ENCODE measurements around the gene SELENBP1. TPM values are rescaled to one million over a fixed set of nuclear protein-coding genes. Genes with fewer than 3 reads are reported as not detected.

The SELENBP1 gene
- total RNA-seq, 1 donor from 2014 or later = 8.9 TPM

- Mint-ChIP-seq H3K9me3 (ENCODE audit: low read depth) (no peaks in the 10 kb centered on the region), H3K4me1 (ENCODE audit: low read depth) (peaks cover 20% of the 10 kb centered on the region), H3K27ac (ENCODE audit: unreplicated experiment) (peak overlapping the region; percentile 49), H3K36me3 (ENCODE audit: low read depth) (peaks cover 14% of the 10 kb centered on the region), H3K4me3 (ENCODE audit: unreplicated experiment) (no peak overlapping the region), H3K27me3 (ENCODE audit: low read depth) (no peaks in the 10 kb centered on the region)
- TF ChIP-seq CTCF (IDR thresholded peaks at IDR 0.05) = no peak
- DNase-seq (ENCODE audit: low spot score) = no peak
Measured at GRCh38 chr1:151342021-151342420, 30.5 kb downstream of the SELENBP1 start.

DNA sequence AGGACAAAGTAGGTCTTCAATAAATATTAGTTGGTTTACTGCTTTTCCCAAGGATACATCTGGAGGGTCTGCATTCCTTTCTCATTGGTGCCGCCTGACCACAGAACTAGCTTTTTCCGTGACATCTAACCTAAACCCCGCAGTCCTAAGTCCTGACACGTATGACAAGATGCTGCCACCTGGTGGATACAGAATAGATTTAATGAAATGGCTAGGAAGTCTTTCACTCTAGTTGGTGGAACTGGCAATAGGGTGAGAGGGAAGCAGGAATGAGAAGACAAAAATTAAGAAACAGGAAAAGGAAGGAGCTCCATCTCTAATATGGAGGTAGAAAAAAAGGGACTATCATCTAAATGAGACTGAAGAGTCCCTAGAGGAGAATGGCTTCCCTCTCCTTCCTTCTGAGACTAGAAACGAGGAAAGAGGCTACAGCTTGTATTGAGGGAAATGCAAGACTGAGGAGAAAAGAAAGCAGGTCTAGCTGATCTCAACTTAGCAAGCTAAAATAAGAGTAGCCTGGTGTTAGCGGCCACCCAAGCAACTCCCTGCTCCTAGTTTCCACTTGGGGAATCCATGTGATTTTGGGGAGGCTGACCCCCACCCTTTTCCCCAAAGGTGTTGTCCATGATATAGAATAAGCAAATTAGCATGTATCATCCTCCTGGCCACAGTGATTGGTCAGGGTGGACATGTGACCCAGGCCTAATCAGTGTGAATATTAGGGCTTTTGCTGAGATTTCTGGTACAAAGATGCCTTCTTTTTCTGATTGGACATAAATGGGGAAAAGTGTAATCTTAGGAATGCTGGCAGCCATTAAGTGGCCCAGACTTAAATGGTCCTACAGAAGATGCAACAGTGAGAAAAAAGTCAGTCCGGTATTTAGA lies 31.4 kb downstream of the SELENBP1 start:
- peak overlapping the region; percentile 9 for H3K27ac Mint-ChIP-seq (ENCODE audit: unreplicated experiment)
- no peak for DNase-seq (ENCODE audit: low spot score)
- H3K4me1 Mint-ChIP-seq (ENCODE audit: low read depth) = peaks cover 11% of the 10 kb centered on the region
- H3K27me3 Mint-ChIP-seq (ENCODE audit: low read depth) = no peaks in the 10 kb centered on the region
- no peak overlapping the region for H3K4me3 Mint-ChIP-seq (ENCODE audit: unreplicated experiment)
- TF ChIP-seq CTCF (IDR thresholded peaks at IDR 0.05) = peak; percentile 96
- peaks cover 14% of the 10 kb centered on the region for H3K36me3 Mint-ChIP-seq (ENCODE audit: low read depth)
- no peaks in the 10 kb centered on the region for H3K9me3 Mint-ChIP-seq (ENCODE audit: low read depth)

DNA sequence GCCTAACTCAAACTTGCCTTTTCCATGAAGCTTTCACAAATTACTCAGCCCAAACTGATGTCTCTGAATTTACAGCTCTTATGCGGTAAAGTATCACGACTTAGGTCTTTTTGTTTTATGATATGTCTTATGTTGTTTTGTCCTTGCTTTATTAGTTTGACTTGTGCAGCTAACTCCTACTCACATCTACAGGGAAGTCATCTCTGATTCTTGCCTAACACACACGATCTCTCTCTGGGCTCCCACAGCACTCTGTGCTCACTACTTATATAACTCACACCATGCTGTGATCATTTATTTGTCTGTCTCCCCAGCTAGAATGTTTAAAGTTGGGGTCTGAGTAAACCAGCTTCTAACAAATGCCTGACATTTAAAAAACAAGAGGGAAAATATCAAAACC lies 35.9 kb downstream of the SELENBP1 start:
- Mint-ChIP-seq H3K9me3 (ENCODE audit: low read depth) (no peaks in the 10 kb centered on the region), H3K36me3 (ENCODE audit: low read depth) (no peaks in the 10 kb centered on the region), H3K27ac (ENCODE audit: unreplicated experiment) (no peak overlapping the region), H3K27me3 (ENCODE audit: low read depth) (no peaks in the 10 kb centered on the region), H3K4me3 (ENCODE audit: unreplicated experiment) (no peak overlapping the region), H3K4me1 (ENCODE audit: low read depth) (peaks cover 5% of the 10 kb centered on the region)
- no peak for TF ChIP-seq CTCF (IDR thresholded peaks at IDR 0.05)
- no peak for DNase-seq (ENCODE audit: low spot score)

DNA sequence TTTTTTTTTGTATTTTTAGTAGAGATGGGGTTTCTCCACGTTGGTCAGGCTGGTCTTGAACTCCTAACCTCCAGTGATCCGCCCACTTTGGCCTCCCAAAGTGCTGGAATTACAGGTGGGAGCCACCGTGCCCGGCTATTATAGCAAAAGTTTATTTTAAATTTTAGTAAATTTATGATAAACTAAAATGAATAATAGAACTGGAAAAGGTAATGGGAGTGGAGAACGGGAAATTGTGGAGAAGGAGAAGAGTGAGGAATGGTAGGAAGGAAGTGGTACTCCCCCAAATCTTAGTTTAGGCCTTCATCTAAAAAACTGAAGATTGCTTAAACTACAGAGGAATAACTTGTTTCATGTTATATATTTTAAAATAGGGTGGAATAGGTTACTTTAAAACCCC lies 37.7 kb downstream of the SELENBP1 start:
- DNase-seq (ENCODE audit: low spot score) = no peak
- Mint-ChIP-seq H3K27me3 (ENCODE audit: low read depth) (no peaks in the 10 kb centered on the region), H3K4me3 (ENCODE audit: unreplicated experiment) (no peak overlapping the region), H3K4me1 (ENCODE audit: low read depth) (no peaks in the 10 kb centered on the region), H3K27ac (ENCODE audit: unreplicated experiment) (no peak overlapping the region), H3K36me3 (ENCODE audit: low read depth) (no peaks in the 10 kb centered on the region), H3K9me3 (ENCODE audit: low read depth) (no peaks in the 10 kb centered on the region)
- no peak for TF ChIP-seq CTCF (IDR thresholded peaks at IDR 0.05)

- H3K27me3 Mint-ChIP-seq (ENCODE audit: low read depth) = no peaks in the 10 kb centered on the region
- DNase-seq (ENCODE audit: low spot score) = no peak
- H3K9me3 Mint-ChIP-seq (ENCODE audit: low read depth) = no peaks in the 10 kb centered on the region
- H3K36me3 Mint-ChIP-seq (ENCODE audit: low read depth) = no peaks in the 10 kb centered on the region
- no peak for TF ChIP-seq CTCF (IDR thresholded peaks at IDR 0.05)
- peak overlapping the region; percentile 100 for H3K27ac Mint-ChIP-seq (ENCODE audit: unreplicated experiment)
- H3K4me3 Mint-ChIP-seq (ENCODE audit: unreplicated experiment) = peak overlapping the region; percentile 92
- peaks cover 30% of the 10 kb centered on the region for H3K4me1 Mint-ChIP-seq (ENCODE audit: low read depth)
Measured at GRCh38 chr1:151327903-151328674, 44.4 kb downstream of the SELENBP1 start.
